DND-41 (cell line): ENCODE results near the gene FHIT.

Source experiments
- EZH2 ChIP-seq: IDR thresholded peaks from 3 replicates; pipeline ENCODE4 v1.6.1; 2012; ENCODE audit warnings: borderline replicate concordance, low read depth, mild to moderate bottlenecking, moderate library complexity, low read length, inconsistent platforms; ENCODE audit not compliant: severe bottlenecking
- TF ChIP-seq, protein P1 (sequence below): IDR thresholded peaks from 2 replicates; pipeline ENCODE4 v1.5.1; 2012; ENCODE audit warnings: borderline replicate concordance, low read length, moderate library complexity, mild to moderate bottlenecking; ENCODE audit not compliant: poor library complexity, severe bottlenecking; ENCODE audit errors: extremely low read depth

DNA sequence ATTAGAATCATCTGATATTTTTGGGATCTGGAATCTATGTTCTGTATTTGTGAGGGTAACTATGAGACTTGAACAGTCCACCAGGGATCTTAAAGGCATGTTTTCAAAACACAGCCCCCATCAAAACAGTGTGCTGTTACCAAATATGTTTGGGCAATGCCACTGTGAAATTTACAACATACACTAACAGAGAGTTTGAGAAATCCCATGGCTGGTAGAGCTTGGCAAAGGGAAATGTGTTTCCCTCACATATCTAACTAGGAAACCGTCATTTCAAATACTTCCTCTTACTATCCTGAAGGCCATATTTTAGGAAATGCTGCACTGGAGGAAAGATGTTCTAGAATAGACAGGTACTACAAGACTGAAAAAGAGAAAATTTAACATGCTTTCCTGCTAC, 607.4 kb downstream of the FHIT start:
- TF ChIP-seq, protein P1, sequence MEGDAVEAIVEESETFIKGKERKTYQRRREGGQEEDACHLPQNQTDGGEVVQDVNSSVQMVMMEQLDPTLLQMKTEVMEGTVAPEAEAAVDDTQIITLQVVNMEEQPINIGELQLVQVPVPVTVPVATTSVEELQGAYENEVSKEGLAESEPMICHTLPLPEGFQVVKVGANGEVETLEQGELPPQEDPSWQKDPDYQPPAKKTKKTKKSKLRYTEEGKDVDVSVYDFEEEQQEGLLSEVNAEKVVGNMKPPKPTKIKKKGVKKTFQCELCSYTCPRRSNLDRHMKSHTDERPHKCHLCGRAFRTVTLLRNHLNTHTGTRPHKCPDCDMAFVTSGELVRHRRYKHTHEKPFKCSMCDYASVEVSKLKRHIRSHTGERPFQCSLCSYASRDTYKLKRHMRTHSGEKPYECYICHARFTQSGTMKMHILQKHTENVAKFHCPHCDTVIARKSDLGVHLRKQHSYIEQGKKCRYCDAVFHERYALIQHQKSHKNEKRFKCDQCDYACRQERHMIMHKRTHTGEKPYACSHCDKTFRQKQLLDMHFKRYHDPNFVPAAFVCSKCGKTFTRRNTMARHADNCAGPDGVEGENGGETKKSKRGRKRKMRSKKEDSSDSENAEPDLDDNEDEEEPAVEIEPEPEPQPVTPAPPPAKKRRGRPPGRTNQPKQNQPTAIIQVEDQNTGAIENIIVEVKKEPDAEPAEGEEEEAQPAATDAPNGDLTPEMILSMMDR = no peak
- TF ChIP-seq EZH2 = no peak
